Cerebellar cortex (tissue), 1 donor: Measurements from ENCODE around the gene CDH11.
A peak's percentile ranks its signal among the peaks of the same experiment; 100 is the strongest.

Source experiments
- DNase-seq: peaks from one replicate; pipeline ENCODE4 v3.0.0-alpha.2; 2015; ENCODE audit warnings: low spot score

CDH11 gene

GRCh38 chr16:65117811-65118448 lies 3.9 kb downstream of the CDH11 start:
- peak; percentile 93 for DNase-seq

- DNase-seq, result no peak
These were observed 4.9 kb downstream of the CDH11 start for GRCh38 chr16:65116818-65117430.

GRCh38 chr16:65116216-65116615 lies 5.6 kb downstream of the CDH11 start:
- DNase-seq, result no peak

- peak; percentile 96 for DNase-seq
These were observed 7.3 kb downstream of the CDH11 start for GRCh38 chr16:65114527-65114926.

- no peak for DNase-seq
These were observed 8.4 kb downstream of the CDH11 start for GRCh38 chr16:65113441-65113840.

- no peak for DNase-seq
These were observed 10.6 kb downstream of the CDH11 start for GRCh38 chr16:65111306-65111705.

- no peak for DNase-seq
These were observed 15.1 kb downstream of the CDH11 start for GRCh38 chr16:65106757-65107156.

- DNase-seq, result no peak
These were observed 16.7 kb downstream of the CDH11 start for GRCh38 chr16:65105171-65105570.

GRCh38 chr16:65104471-65104870 lies 17.4 kb downstream of the CDH11 start:
- no peak for DNase-seq

- no peak for DNase-seq
These were observed 19.5 kb downstream of the CDH11 start for GRCh38 chr16:65102326-65102725.

GRCh38 chr16:65101009-65101408 lies 20.9 kb downstream of the CDH11 start:
- DNase-seq, result no peak

- no peak for DNase-seq
These were observed 22.3 kb downstream of the CDH11 start for GRCh38 chr16:65099607-65100006.

GRCh38 chr16:65098916-65099315 lies 22.9 kb downstream of the CDH11 start:
- no peak for DNase-seq

GRCh38 chr16:65097296-65097695 lies 24.6 kb downstream of the CDH11 start:
- DNase-seq, result peak; percentile 70

GRCh38 chr16:65095906-65096305 lies 26.0 kb downstream of the CDH11 start:
- DNase-seq, result no peak

GRCh38 chr16:65095090-65095728 lies 26.7 kb downstream of the CDH11 start:
- DNase-seq, result no peak

GRCh38 chr16:65094009-65094408 lies 27.9 kb downstream of the CDH11 start:
- DNase-seq, result no peak

- DNase-seq, result no peak
These were observed 38.6 kb downstream of the CDH11 start for GRCh38 chr16:65083164-65083857.

- no peak for DNase-seq
These were observed 42.3 kb downstream of the CDH11 start for GRCh38 chr16:65079549-65079948.

GRCh38 chr16:65077181-65077580 lies 44.7 kb downstream of the CDH11 start:
- DNase-seq, result no peak

- peak; percentile 5 for DNase-seq
These were observed 46.0 kb downstream of the CDH11 start for GRCh38 chr16:65075877-65076276.

- DNase-seq, result peak; percentile 63
These were observed 50.2 kb downstream of the CDH11 start for GRCh38 chr16:65071433-65072311.
